ENCODE results near the gene POLRMT. TPM values are rescaled to one million over a fixed set of nuclear protein-coding genes. Genes with fewer than 3 reads are reported as not detected.

POLRMT gene
- total RNA-seq, 1 experiment from 2014 or later = 139 TPM

DNA sequence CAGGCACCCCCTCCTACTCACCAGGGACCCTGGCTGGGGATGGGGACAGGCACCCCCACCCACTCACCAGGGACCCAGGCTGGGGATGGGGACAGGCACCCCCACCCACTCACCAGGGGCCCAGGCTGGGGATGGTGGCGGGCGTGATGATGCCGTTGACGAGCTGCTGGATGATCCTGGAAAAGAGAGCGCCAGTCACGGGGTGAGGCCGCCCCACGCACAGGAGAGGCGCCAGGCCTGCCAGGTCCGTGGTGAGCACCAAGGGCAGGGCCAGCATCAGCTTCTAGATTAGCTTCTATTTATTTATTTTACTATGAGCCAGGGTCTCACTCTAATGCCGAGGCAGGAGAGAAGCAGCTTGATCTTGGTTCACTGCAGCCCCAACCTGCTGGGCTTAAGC is 16.8 kb upstream of the POLRMT start (continued):
- TF ChIP-seq, protein P1, sequence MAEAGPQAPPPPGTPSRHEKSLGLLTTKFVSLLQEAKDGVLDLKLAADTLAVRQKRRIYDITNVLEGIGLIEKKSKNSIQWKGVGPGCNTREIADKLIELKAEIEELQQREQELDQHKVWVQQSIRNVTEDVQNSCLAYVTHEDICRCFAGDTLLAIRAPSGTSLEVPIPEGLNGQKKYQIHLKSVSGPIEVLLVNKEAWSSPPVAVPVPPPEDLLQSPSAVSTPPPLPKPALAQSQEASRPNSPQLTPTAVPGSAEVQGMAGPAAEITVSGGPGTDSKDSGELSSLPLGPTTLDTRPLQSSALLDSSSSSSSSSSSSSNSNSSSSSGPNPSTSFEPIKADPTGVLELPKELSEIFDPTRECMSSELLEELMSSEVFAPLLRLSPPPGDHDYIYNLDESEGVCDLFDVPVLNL (CRISPR knock-in tag; IDR thresholded peaks at IDR 0.05; ENCODE audit: borderline replicate concordance, low read depth) = no peak
- TF ChIP-seq MYBL2 (CRISPR knock-in tag; IDR thresholded peaks at IDR 0.05) = no peak
- TF ChIP-seq ZNF232 (CRISPR knock-in tag; IDR thresholded peaks at IDR 0.05) = no peak

DNA sequence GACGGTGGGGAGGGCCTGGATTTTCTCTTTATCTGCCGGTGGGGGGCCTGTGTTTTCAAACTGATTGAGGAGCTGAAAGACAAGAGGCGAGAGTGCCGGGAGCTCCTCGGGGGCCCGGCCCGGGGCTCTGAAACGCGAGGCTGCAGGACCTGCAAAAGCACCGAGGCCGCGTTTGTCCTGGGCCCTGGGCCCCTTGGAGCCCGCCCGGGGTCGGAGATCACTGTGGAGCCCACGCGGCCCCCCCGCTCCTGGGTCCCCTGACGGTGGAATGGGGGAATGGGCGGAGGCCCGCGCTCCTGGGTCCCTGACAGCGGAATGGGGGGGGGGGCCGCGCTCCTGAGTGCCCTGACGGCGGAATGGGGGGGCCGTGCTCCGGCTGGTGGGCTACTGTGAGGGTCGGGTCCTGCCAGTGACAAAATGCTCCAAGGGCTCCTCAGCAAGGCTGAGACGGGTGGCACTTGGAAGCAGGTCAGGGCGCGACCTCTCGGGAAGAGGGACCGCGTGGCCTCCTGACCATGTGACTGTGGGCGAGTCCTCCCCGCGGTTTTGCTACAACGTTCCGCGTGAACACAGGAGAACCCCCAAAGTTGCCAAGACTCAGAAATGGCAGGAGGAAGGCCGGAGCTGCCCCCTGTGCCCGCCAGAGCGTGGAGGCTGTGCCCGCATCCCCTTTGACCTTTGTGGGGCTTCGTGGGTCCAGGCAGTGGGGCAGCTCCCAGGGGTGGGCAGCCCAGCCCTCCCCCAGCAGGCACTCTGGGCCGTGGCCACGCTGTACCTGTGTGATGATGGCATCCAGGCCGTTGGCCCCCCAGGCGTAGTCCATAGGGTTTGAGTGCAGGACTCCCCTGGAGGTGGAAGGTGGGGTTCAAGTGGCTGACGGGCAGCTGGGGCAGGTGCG is 15.8 kb upstream of the POLRMT start:
- no peak overlapping the region for H3K4me3 Mint-ChIP-seq
- no peaks in the 10 kb centered on the region for H3K4me1 Mint-ChIP-seq
- no peaks in the 10 kb centered on the region for H3K27me3 Mint-ChIP-seq (ENCODE audit: low read depth)
- POLR2A ChIA-PET = no interaction called here
- DNase-seq (ENCODE audit: low spot score) (no peak), ATAC-seq (no peak)
- no peaks in the 10 kb centered on the region; the same call in 1 of the 2 replicates for H3K36me3 Mint-ChIP-seq
- no peaks in the 10 kb centered on the region for H3K9me3 Mint-ChIP-seq
- TF ChIP-seq ZNF138 (CRISPR knock-in tag; conservative IDR thresholded peaks at IDR 0.05) = no peak
- no peak for TF ChIP-seq PRDM15 (CRISPR knock-in tag; IDR thresholded peaks at IDR 0.05)
- no peak for TF ChIP-seq TEAD4 (CRISPR knock-in tag; IDR thresholded peaks at IDR 0.05)
- TF ChIP-seq, protein P1 (CRISPR knock-in tag; IDR thresholded peaks at IDR 0.05; ENCODE audit: borderline replicate concordance, low read depth) = no peak
- TF ChIP-seq SOX15 (CRISPR knock-in tag; IDR thresholded peaks at IDR 0.05) = no peak
- TF ChIP-seq IRF2 (CRISPR knock-in tag; IDR thresholded peaks at IDR 0.05; ENCODE audit: borderline replicate concordance, low read depth) = no peak
- no peak for TF ChIP-seq ZNF219 (CRISPR knock-in tag; IDR thresholded peaks at IDR 0.05; ENCODE audit: borderline replicate concordance)
- TF ChIP-seq ZNF532 (CRISPR knock-in tag; IDR thresholded peaks at IDR 0.05; ENCODE audit: borderline replicate concordance) = no peak
- H3K27ac Mint-ChIP-seq = no peak overlapping the region
- CTCF ChIA-PET = no interaction called here

- no peak for ATAC-seq
- Mint-ChIP-seq H3K4me1 (no peaks in the 10 kb centered on the region), H3K27ac (no peak overlapping the region), H3K4me3 (no peak overlapping the region), H3K27me3 (ENCODE audit: low read depth) (no peaks in the 10 kb centered on the region), H3K9me3 (no peaks in the 10 kb centered on the region), H3K36me3 (no peaks in the 10 kb centered on the region; the same call in 1 of the 2 replicates)
- POLR2A ChIA-PET = no interaction called here
- CTCF ChIA-PET = no interaction called here
- no peak for DNase-seq (ENCODE audit: low spot score)
- TF ChIP-seq ZNF671 (CRISPR knock-in tag; IDR thresholded peaks at IDR 0.05) (no peak), TCF7 (CRISPR knock-in tag; IDR thresholded peaks at IDR 0.05; ENCODE audit: low read depth) (no peak), CREB1 (CRISPR knock-in tag; IDR thresholded peaks at IDR 0.05) (no peak), SOX15 (CRISPR knock-in tag; IDR thresholded peaks at IDR 0.05) (no peak), NFYB (CRISPR knock-in tag; conservative IDR thresholded peaks at IDR 0.05; ENCODE audit: low read depth) (no peak), CTCF (IDR thresholded peaks at IDR 0.05) (no peak), ZNF138 (CRISPR knock-in tag; conservative IDR thresholded peaks at IDR 0.05) (no peak), ZNF317 (CRISPR knock-in tag; IDR thresholded peaks at IDR 0.05; ENCODE audit: borderline replicate concordance, low read depth) (no peak), OVOL2 (CRISPR knock-in tag; IDR thresholded peaks at IDR 0.05; ENCODE audit: borderline replicate concordance) (no peak), ELF4 (CRISPR knock-in tag; IDR thresholded peaks at IDR 0.05; ENCODE audit: low read depth) (no peak)
- TF ChIP-seq, protein P2, sequence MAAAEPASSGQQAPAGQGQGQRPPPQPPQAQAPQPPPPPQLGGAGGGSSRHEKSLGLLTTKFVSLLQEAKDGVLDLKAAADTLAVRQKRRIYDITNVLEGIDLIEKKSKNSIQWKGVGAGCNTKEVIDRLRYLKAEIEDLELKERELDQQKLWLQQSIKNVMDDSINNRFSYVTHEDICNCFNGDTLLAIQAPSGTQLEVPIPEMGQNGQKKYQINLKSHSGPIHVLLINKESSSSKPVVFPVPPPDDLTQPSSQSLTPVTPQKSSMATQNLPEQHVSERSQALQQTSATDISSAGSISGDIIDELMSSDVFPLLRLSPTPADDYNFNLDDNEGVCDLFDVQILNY (CRISPR knock-in tag; IDR thresholded peaks at IDR 0.05) = no peak
Measured at GRCh38 chr19:648305-648704, 15.0 kb upstream of the POLRMT start.
